Choroid plexus epithelial cell (primary cell): Measurements from ENCODE around the gene GNA14.

Source experiments
- DNase-seq: peaks from one replicate; pipeline ENCODE4 v3.0.0-alpha.2; 2010; ENCODE audit warnings: low read depth
- H3K4me3 ChIP-seq: 2 replicates; pipeline ENCODE4 v1.5.1; 2011; ENCODE audit warnings: low read depth, mild to moderate bottlenecking, control low read depth, low read length, moderate library complexity
- CTCF ChIP-seq: conservative IDR thresholded peaks from 2 replicates; pipeline ENCODE4 v1.5.1; 2011; ENCODE audit warnings: low read depth, mild to moderate bottlenecking, control low read depth, inconsistent platforms, low read length, moderate library complexity

GNA14 gene

GRCh38 chr9:77562019-77562748 is 85.9 kb downstream of the GNA14 start:
- no peak for TF ChIP-seq CTCF
- H3K4me3 ChIP-seq: no peak overlapping the region
- DNase-seq: no peak

- no peak overlapping the region for H3K4me3 ChIP-seq
- no peak for DNase-seq
- TF ChIP-seq CTCF: no peak
Measured at GRCh38 chr9:77561331-77562018, 86.6 kb downstream of the GNA14 start.

- TF ChIP-seq CTCF: no peak
- H3K4me3 ChIP-seq: no peak overlapping the region
- DNase-seq: no peak
Measured at GRCh38 chr9:77556396-77556795, 91.7 kb downstream of the GNA14 start.

GRCh38 chr9:77554586-77555105 is 93.5 kb downstream of the GNA14 start:
- H3K4me3 ChIP-seq: no peak overlapping the region
- DNase-seq: no peak
- no peak for TF ChIP-seq CTCF

- DNase-seq: no peak
- TF ChIP-seq CTCF: no peak
Measured at GRCh38 chr9:77547106-77547730, 100.9 kb downstream of the GNA14 start.

GRCh38 chr9:77546376-77546950 is 101.7 kb downstream of the GNA14 start:
- peak; percentile 40 for DNase-seq
- TF ChIP-seq CTCF: no peak
- no peak overlapping the region for H3K4me3 ChIP-seq

More at GRCh38 chr9:77547106-77547730, 100.9 kb downstream of the GNA14 start:
- no peak overlapping the region for H3K4me3 ChIP-seq
